H9 (cell line): ENCODE measurements around the gene JARID2. TPM values are rescaled to one million over a fixed set of nuclear protein-coding genes. Genes with fewer than 3 reads are reported as not detected.

Experiments used
- DNase-seq: peaks from one replicate; pipeline ENCODE4 v3.0.0-alpha.2; 2017
- H2AFZ ChIP-seq: one replicate; pipeline ENCODE4 v1.6.1; 2013; ENCODE audit warnings: mild to moderate bottlenecking, low read length, control low read depth, moderate library complexity
- H2AK5ac ChIP-seq: 2 replicates; pipeline ENCODE4 v1.6.1; 2013; ENCODE audit warnings: low read length, control low read depth, mixed read lengths; ENCODE audit not compliant: insufficient read length
- H2BK120ac ChIP-seq: one replicate; pipeline ENCODE4 v1.6.1; 2013; ENCODE audit warnings: low read depth, mild to moderate bottlenecking, low read length, control low read depth, inconsistent platforms; ENCODE audit not compliant: poor library complexity, severe bottlenecking
- H2BK12ac ChIP-seq: 2 replicates; pipeline ENCODE4 v1.6.1; 2013; ENCODE audit warnings: low read length, control low read depth, mixed read lengths, low read depth; ENCODE audit not compliant: insufficient read length
- H2BK15ac ChIP-seq: 2 replicates; pipeline ENCODE4 v1.6.1; 2013; ENCODE audit warnings: low read depth, low read length, control low read depth
- H2BK20ac ChIP-seq: one replicate; pipeline ENCODE4 v1.6.1; 2013; ENCODE audit warnings: low read depth, mild to moderate bottlenecking, low read length, control low read depth, inconsistent platforms; ENCODE audit not compliant: poor library complexity, severe bottlenecking
- H2BK5ac ChIP-seq: 2 replicates; pipeline ENCODE4 v1.6.1; 2013; ENCODE audit warnings: low read length, control low read depth, mixed read lengths; ENCODE audit not compliant: insufficient read length
- H3K14ac ChIP-seq: 2 replicates; pipeline ENCODE4 v1.6.1; 2013; ENCODE audit warnings: low read length, control low read depth; ENCODE audit not compliant: insufficient read depth
- H3K18ac ChIP-seq: 2 replicates; pipeline ENCODE4 v1.6.1; 2013; ENCODE audit warnings: low read depth, mild to moderate bottlenecking, mixed read lengths, low read length, control low read depth; ENCODE audit not compliant: insufficient read length
- H3K23ac ChIP-seq: 2 replicates; pipeline ENCODE4 v1.6.1; 2013; ENCODE audit warnings: low read length, control low read depth, mixed read lengths, low read depth; ENCODE audit not compliant: insufficient read length
- H3K23me2 ChIP-seq: 2 replicates; pipeline ENCODE4 v1.6.1; 2013; ENCODE audit warnings: low read depth, mild to moderate bottlenecking, mixed read lengths, low read length, control low read depth; ENCODE audit not compliant: insufficient read length, poor library complexity, severe bottlenecking
- H3K27ac ChIP-seq: 2 replicates; pipeline ENCODE4 v1.5.1; 2013; ENCODE audit warnings: low read length, control low read depth, mixed read lengths, low read depth; ENCODE audit not compliant: insufficient read length
- H3K27me3 ChIP-seq: 2 replicates; pipeline ENCODE4 v1.6.1; 2013; ENCODE audit warnings: low read length, control low read depth, inconsistent platforms; ENCODE audit not compliant: insufficient read depth
- H3K4ac ChIP-seq: 2 replicates; pipeline ENCODE4 v1.6.1; 2013; ENCODE audit warnings: low read depth, mild to moderate bottlenecking, control low read depth, inconsistent platforms, low read length, moderate library complexity
- H3K4me1 ChIP-seq: 2 replicates; pipeline ENCODE4 v1.6.1; 2013; ENCODE audit warnings: low read length, control low read depth, inconsistent platforms; ENCODE audit not compliant: insufficient read depth
- H3K4me2 ChIP-seq: 2 replicates; pipeline ENCODE4 v1.6.1; 2013; ENCODE audit warnings: low read length, control low read depth, mixed read lengths; ENCODE audit not compliant: insufficient read length, insufficient read depth
- H3K56ac ChIP-seq: 2 replicates; pipeline ENCODE4 v1.6.1; 2013; ENCODE audit warnings: low read depth, mild to moderate bottlenecking, mixed read lengths, low read length, control low read depth; ENCODE audit not compliant: insufficient read length
- H3K79me1 ChIP-seq: 2 replicates; pipeline ENCODE4 v1.6.1; 2013; ENCODE audit warnings: low read depth, mild to moderate bottlenecking, moderate library complexity, low read length, control low read depth, inconsistent platforms; ENCODE audit not compliant: insufficient read depth, poor library complexity, severe bottlenecking
- H3K79me2 ChIP-seq: 2 replicates; pipeline ENCODE4 v1.6.1; 2013; ENCODE audit warnings: low read length, control low read depth, inconsistent platforms; ENCODE audit not compliant: insufficient read depth
- H3K9ac ChIP-seq: 2 replicates; pipeline ENCODE4 v1.6.1; 2013; ENCODE audit warnings: low read length, control low read depth, mixed read lengths; ENCODE audit not compliant: insufficient read length; ENCODE audit errors: extremely low read depth
- H3K9me3 ChIP-seq: one replicate; pipeline ENCODE4 v1.6.1; 2013; ENCODE audit warnings: low read depth, low read length, inconsistent platforms; ENCODE audit not compliant: control insufficient read depth
- H3T11ph ChIP-seq: one replicate; pipeline ENCODE4 v1.6.1; 2013; ENCODE audit warnings: mild to moderate bottlenecking, low read length, control low read depth, inconsistent platforms
- H4K20me1 ChIP-seq: one replicate; pipeline ENCODE4 v1.6.1; 2013; ENCODE audit not compliant: control insufficient read depth, insufficient read length, insufficient read depth
- H4K5ac ChIP-seq: 2 replicates; pipeline ENCODE4 v1.6.1; 2013; ENCODE audit warnings: low read depth, mild to moderate bottlenecking, mixed read lengths, low read length, control low read depth; ENCODE audit not compliant: insufficient read length
- H4K8ac ChIP-seq: replicated peaks from 2 replicates; pipeline ENCODE4 v1.6.1; 2013; ENCODE audit warnings: low read length, control low read depth, mixed read lengths, low read depth; ENCODE audit not compliant: insufficient read length
- H4K91ac ChIP-seq: 2 replicates; pipeline ENCODE4 v1.6.1; 2013; ENCODE audit warnings: low read depth, mild to moderate bottlenecking, moderate library complexity, mixed read lengths, low read length, control low read depth; ENCODE audit not compliant: insufficient read length
- H3K27ac Mint-ChIP-seq, 3 experiments: 2 replicates in 2 of 3; 3 replicates in 1 of 3; pipeline ENCODE4 v1.8.0; 2020 to 2021; ENCODE audit warnings: mixed read lengths in 3 of 3, mild to moderate bottlenecking in 1 of 3, moderate library complexity in 1 of 3
- H3K27me3 Mint-ChIP-seq: 2 replicates; pipeline ENCODE4 v1.8.0; 2021; ENCODE audit warnings: low read depth, mild to moderate bottlenecking, moderate library complexity, mixed read lengths
- H3K36me3 Mint-ChIP-seq, 3 experiments: 2 replicates in 2 of 3; 3 replicates in 1 of 3; pipeline ENCODE4 v1.8.0; 2020 to 2021; ENCODE audit warnings: low read depth in 3 of 3, mixed read lengths in 3 of 3; ENCODE audit not compliant: insufficient read depth in 1 of 3
- H3K4me1 Mint-ChIP-seq, 2 experiments: 2 replicates each; pipeline ENCODE4 v1.8.0; 2020; ENCODE audit warnings: mixed read lengths in 2 of 2
- H3K4me3 Mint-ChIP-seq, 2 experiments: 2 replicates in 1 of 2; 3 replicates in 1 of 2; pipeline ENCODE4 v1.8.0; 2020 to 2021; ENCODE audit warnings: mild to moderate bottlenecking in 2 of 2, mixed read lengths in 2 of 2, moderate library complexity in 1 of 2
- H3K9me3 Mint-ChIP-seq, 2 experiments: 2 replicates in 1 of 2; 3 replicates in 1 of 2; pipeline ENCODE4 v1.8.0; 2020; ENCODE audit warnings: mild to moderate bottlenecking in 2 of 2, mixed read lengths in 2 of 2, moderate library complexity in 1 of 2
- WGBS: extraction: QIAGEN DNeasy Blood & Tissue Kit; methylation state at CpG from one replicate; pipeline ENCODE4 v1.1.7; 2013; ENCODE audit warnings: missing lambda C conversion rate, low lambda C conversion rate, mixed read lengths; ENCODE audit not compliant: insufficient read length; ENCODE audit errors: extremely low coverage; 5-methylcytosine and 5-hydroxymethylcytosine counted together
- total RNA-seq: library from RNA; stranded (reverse); gene quantifications from 2 replicates; pipeline ENCODE4 v1.2.1, GENCODE V29; 2021
- TF ChIP-seq, protein P1 (sequence below): fragments of 200-600 bp; sonication (generic); conservative IDR thresholded peaks from 3 replicates; pipeline ENCODE4 v1.8.0; 2021; ENCODE audit warnings: antibody characterized with exemption, mild to moderate bottlenecking

The JARID2 gene
- total RNA-seq, 1 experiment from 2014 or later, result 174 TPM

DNA sequence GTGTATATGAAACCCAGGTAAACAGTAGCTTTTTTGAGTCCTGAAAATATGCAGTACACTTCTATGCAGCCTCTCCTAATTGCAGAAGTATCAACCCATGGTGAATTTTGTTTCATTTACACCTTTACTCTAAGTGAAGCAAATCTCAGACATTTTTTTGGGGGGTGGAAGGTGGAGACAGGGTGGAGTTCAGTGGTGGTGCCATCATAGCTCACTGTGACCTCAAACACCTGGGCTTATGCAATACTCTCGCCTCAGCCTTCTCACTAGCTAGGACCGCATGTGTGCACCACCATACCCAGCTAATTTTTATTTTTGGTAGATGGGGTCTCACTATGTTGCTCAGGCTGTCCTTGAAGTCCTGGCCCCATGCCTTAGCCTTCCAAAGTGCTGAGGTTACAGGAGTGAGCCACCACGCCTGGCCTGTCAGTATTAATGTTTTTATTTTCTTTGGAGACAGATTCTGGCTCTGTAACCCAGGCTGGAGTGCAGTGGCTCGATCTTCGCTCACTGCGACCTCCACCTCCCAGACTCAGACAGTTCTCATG, 80.3 kb downstream of the JARID2 start:
- Histone ChIP-seq H3K79me2 (peaks cover 94% of the 10 kb centered on the region), H4K5ac (no peak overlapping the region), H4K20me1 (no peaks in the 10 kb centered on the region), H2BK120ac (no peak overlapping the region), H2BK15ac (no peak overlapping the region), H3K79me1 (no peaks in the 10 kb centered on the region), H2AK5ac (no peak overlapping the region), H3K27ac (no peak overlapping the region), H3K23ac (no peak overlapping the region), H3K27me3 (no peaks in the 10 kb centered on the region), H2BK5ac (no peak overlapping the region), H2BK12ac (no peak overlapping the region), H4K91ac (no peak overlapping the region), H3K56ac (no peak overlapping the region), H3K4ac (no peak overlapping the region), H3K4me1 (peaks cover 30% of the 10 kb centered on the region), H3K23me2 (no peaks in the 10 kb centered on the region), H3T11ph (no peak overlapping the region), H2AFZ (no peak overlapping the region), H2BK20ac (no peak overlapping the region), H3K14ac (no peak overlapping the region), H3K4me2 (no peak overlapping the region), H3K9me3 (no peaks in the 10 kb centered on the region), H3K9ac (no peak overlapping the region), H4K8ac (no peak overlapping the region), H3K18ac (no peak overlapping the region)
- TF ChIP-seq, protein P1, sequence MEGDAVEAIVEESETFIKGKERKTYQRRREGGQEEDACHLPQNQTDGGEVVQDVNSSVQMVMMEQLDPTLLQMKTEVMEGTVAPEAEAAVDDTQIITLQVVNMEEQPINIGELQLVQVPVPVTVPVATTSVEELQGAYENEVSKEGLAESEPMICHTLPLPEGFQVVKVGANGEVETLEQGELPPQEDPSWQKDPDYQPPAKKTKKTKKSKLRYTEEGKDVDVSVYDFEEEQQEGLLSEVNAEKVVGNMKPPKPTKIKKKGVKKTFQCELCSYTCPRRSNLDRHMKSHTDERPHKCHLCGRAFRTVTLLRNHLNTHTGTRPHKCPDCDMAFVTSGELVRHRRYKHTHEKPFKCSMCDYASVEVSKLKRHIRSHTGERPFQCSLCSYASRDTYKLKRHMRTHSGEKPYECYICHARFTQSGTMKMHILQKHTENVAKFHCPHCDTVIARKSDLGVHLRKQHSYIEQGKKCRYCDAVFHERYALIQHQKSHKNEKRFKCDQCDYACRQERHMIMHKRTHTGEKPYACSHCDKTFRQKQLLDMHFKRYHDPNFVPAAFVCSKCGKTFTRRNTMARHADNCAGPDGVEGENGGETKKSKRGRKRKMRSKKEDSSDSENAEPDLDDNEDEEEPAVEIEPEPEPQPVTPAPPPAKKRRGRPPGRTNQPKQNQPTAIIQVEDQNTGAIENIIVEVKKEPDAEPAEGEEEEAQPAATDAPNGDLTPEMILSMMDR, result no peak
- peaks cover 7 to 16% (median 14%) of the 10 kb centered on the region in 3 experiments for H3K36me3 Mint-ChIP-seq
- peak overlapping the region in 1 of 2 experiments; percentile 37; a peak in 1 of 5 replicates for H3K4me3 Mint-ChIP-seq
- no peaks in the 10 kb centered on the region for H3K27me3 Mint-ChIP-seq
- H3K4me1 Mint-ChIP-seq, result peaks cover 82 to 88% of the 10 kb centered on the region in 2 experiments
- peak overlapping the region in 2 of 3 experiments; percentile 37 to 61; a peak in 2 of 7 replicates for H3K27ac Mint-ChIP-seq
- WGBS, result no CpG with 5 or more reads among the region's 6 CpGs
- no peak for DNase-seq
- no peaks in the 10 kb centered on the region for H3K9me3 Mint-ChIP-seq
